ENCODE results near the gene ANAPC16. TPM values are rescaled to one million over a fixed set of nuclear protein-coding genes. Genes with fewer than 3 reads are reported as not detected.

The ANAPC16 gene
- total and polyA plus RNA-seq, 2 experiments from 2014 or later: 69.6 to 97.9 TPM

- peak; percentile 80 for DNase-seq
- TF ChIP-seq EZH2 (IDR thresholded peaks at IDR 0.05; ENCODE audit: insufficient read depth, poor library complexity, severe bottlenecking): no peak
- TF ChIP-seq EZH2phosphoT487 (IDR thresholded peaks at IDR 0.05; ENCODE audit: insufficient read depth, low read depth): no peak
- in situ Hi-C loops (cut with MboI): loop anchor here (5.0 kb wide), 1 partner anchor 72 kb away; no protein-coding TSS in a partner anchor
These were observed 39.2 kb downstream of the ANAPC16 start for GRCh38 chr10:72254813-72255568.

GRCh38 chr10:72255977-72256729 is 40.3 kb downstream of the ANAPC16 start:
- Histone ChIP-seq H3K4me1 (ENCODE audit: insufficient read depth) (peaks cover 28% of the 10 kb centered on the region), H3K4me3 (no peak overlapping the region), H3K79me2 (ENCODE audit: insufficient read depth) (no peaks in the 10 kb centered on the region), H3K9me2 (ENCODE audit: insufficient read depth) (no peaks in the 10 kb centered on the region), H3K27ac (no peak overlapping the region), H3K4me2 (ENCODE audit: unreplicated experiment) (no peak overlapping the region), H3F3A (ENCODE audit: insufficient read depth) (0 out of 2 replicates have a peak, but pooled peaks cover under 1% of the 10 kb centered on the region), H3K36me3 (ENCODE audit: low read depth) (no peaks in the 10 kb centered on the region), H3K9me3 (ENCODE audit: low read depth) (no peaks in the 10 kb centered on the region), H2AFZ (no peak overlapping the region), H4K20me1 (ENCODE audit: insufficient read depth) (no peaks in the 10 kb centered on the region), H3K27me3 (replicated peaks; ENCODE audit: insufficient read depth) (no peaks in the 10 kb centered on the region), H3K9ac (no peak overlapping the region)
- TF ChIP-seq EZH2 (IDR thresholded peaks at IDR 0.05; ENCODE audit: insufficient read depth, poor library complexity, severe bottlenecking): no peak
- no peak for TF ChIP-seq EZH2phosphoT487 (IDR thresholded peaks at IDR 0.05; ENCODE audit: insufficient read depth, low read depth)
- in situ Hi-C loops (cut with MboI): no loop called here
- WGBS, 2 experiments (ENCODE audit: low coverage in 1 of 2, low lambda C conversion rate in 2 of 2, missing lambda C conversion rate in 2 of 2): 82 to 87% methylated on average over 6 of the region's 6 CpGs
- DNase-seq: no peak

More at GRCh38 chr10:72254813-72255568, 39.2 kb downstream of the ANAPC16 start:
- Histone ChIP-seq H3K27me3 (replicated peaks; ENCODE audit: insufficient read depth) (no peaks in the 10 kb centered on the region), H3K9me2 (ENCODE audit: insufficient read depth) (no peaks in the 10 kb centered on the region), H2AFZ (peak overlapping the region; percentile 99), H3K4me3 (peak overlapping the region; percentile 54), H3K4me2 (ENCODE audit: unreplicated experiment) (peak overlapping the region; percentile 77), H4K20me1 (ENCODE audit: insufficient read depth) (no peaks in the 10 kb centered on the region), H3K4me1 (ENCODE audit: insufficient read depth) (peaks cover 18% of the 10 kb centered on the region), H3K36me3 (ENCODE audit: low read depth) (no peaks in the 10 kb centered on the region), H3F3A (ENCODE audit: insufficient read depth) (no peaks in the 10 kb centered on the region), H3K27ac (no peak overlapping the region), H3K9ac (peak overlapping the region; percentile 67), H3K9me3 (ENCODE audit: low read depth) (no peaks in the 10 kb centered on the region), H3K79me2 (ENCODE audit: insufficient read depth) (no peaks in the 10 kb centered on the region)
- 11 to 12% methylated on average over 13 to 15 of the region's 15 CpGs for WGBS, 2 experiments (ENCODE audit: low coverage in 1 of 2, low lambda C conversion rate in 2 of 2, missing lambda C conversion rate in 2 of 2)

- 0 out of 2 replicates have a peak, but pooled peaks cover 4% of the 10 kb centered on the region for H3F3A ChIP-seq (ENCODE audit: insufficient read depth)
- H2AFZ ChIP-seq: no peak overlapping the region
- no peak overlapping the region for H3K4me3 ChIP-seq
- TF ChIP-seq EZH2phosphoT487 (IDR thresholded peaks at IDR 0.05; ENCODE audit: insufficient read depth, low read depth): no peak
- TF ChIP-seq EZH2 (IDR thresholded peaks at IDR 0.05; ENCODE audit: insufficient read depth, poor library complexity, severe bottlenecking): no peak
- H3K27me3 ChIP-seq (replicated peaks; ENCODE audit: insufficient read depth): no peaks in the 10 kb centered on the region
- in situ Hi-C loops (cut with MboI): no loop called here
- WGBS, 2 experiments (ENCODE audit: low coverage in 1 of 2, low lambda C conversion rate in 2 of 2, missing lambda C conversion rate in 2 of 2): 66 to 73% methylated on average over 8 of the region's 8 CpGs
- no peaks in the 10 kb centered on the region for H3K9me2 ChIP-seq (ENCODE audit: insufficient read depth)
- peaks cover 34% of the 10 kb centered on the region for H3K4me1 ChIP-seq (ENCODE audit: insufficient read depth)
- H3K36me3 ChIP-seq (ENCODE audit: low read depth): no peaks in the 10 kb centered on the region
- H3K9ac ChIP-seq: no peak overlapping the region
- no peak overlapping the region for H3K4me2 ChIP-seq (ENCODE audit: unreplicated experiment)
- no peak overlapping the region for H3K27ac ChIP-seq
- H3K9me3 ChIP-seq (ENCODE audit: low read depth): no peaks in the 10 kb centered on the region
- no peaks in the 10 kb centered on the region for H4K20me1 ChIP-seq (ENCODE audit: insufficient read depth)
- no peak for DNase-seq
- H3K79me2 ChIP-seq (ENCODE audit: insufficient read depth): no peaks in the 10 kb centered on the region
These were observed 41.5 kb downstream of the ANAPC16 start for GRCh38 chr10:72257051-72257892.

GRCh38 chr10:72258617-72259016 is 42.8 kb downstream of the ANAPC16 start:
- in situ Hi-C loops (cut with MboI): no loop called here
- no peak for DNase-seq
- H2AFZ ChIP-seq: no peak overlapping the region
- no peak overlapping the region for H3K4me3 ChIP-seq
- TF ChIP-seq EZH2 (IDR thresholded peaks at IDR 0.05; ENCODE audit: insufficient read depth, poor library complexity, severe bottlenecking) (no peak), EZH2phosphoT487 (IDR thresholded peaks at IDR 0.05; ENCODE audit: insufficient read depth, low read depth) (no peak)
- no peak overlapping the region for H3K27ac ChIP-seq
- H3K9ac ChIP-seq: no peak overlapping the region
- 97 to 99% methylated on average over 4 of the region's 4 CpGs for WGBS, 2 experiments (ENCODE audit: low coverage in 1 of 2, low lambda C conversion rate in 2 of 2, missing lambda C conversion rate in 2 of 2)
- H3K79me2 ChIP-seq (ENCODE audit: insufficient read depth): no peaks in the 10 kb centered on the region
- H3K4me2 ChIP-seq (ENCODE audit: unreplicated experiment): no peak overlapping the region
- no peaks in the 10 kb centered on the region for H3K27me3 ChIP-seq (replicated peaks; ENCODE audit: insufficient read depth)
- H3K36me3 ChIP-seq (ENCODE audit: low read depth): no peaks in the 10 kb centered on the region
- H3K4me1 ChIP-seq (ENCODE audit: insufficient read depth): peaks cover 34% of the 10 kb centered on the region
- H3F3A ChIP-seq (ENCODE audit: insufficient read depth): 0 out of 2 replicates have a peak, but pooled peaks cover 4% of the 10 kb centered on the region
- no peaks in the 10 kb centered on the region for H3K9me3 ChIP-seq (ENCODE audit: low read depth)
- no peaks in the 10 kb centered on the region for H4K20me1 ChIP-seq (ENCODE audit: insufficient read depth)
- H3K9me2 ChIP-seq (ENCODE audit: insufficient read depth): no peaks in the 10 kb centered on the region
